ENCODE measurements around the gene BHLHE40. TPM values are rescaled to one million over a fixed set of nuclear protein-coding genes. Genes with fewer than 3 reads are reported as not detected.

The BHLHE40 gene
- total and polyA plus RNA-seq, 2 of the 13 experiments (the other 11 are each of a cell fraction or from before 2014, with no cell fraction given) = 1.8 to 51.0 TPM

DNA sequence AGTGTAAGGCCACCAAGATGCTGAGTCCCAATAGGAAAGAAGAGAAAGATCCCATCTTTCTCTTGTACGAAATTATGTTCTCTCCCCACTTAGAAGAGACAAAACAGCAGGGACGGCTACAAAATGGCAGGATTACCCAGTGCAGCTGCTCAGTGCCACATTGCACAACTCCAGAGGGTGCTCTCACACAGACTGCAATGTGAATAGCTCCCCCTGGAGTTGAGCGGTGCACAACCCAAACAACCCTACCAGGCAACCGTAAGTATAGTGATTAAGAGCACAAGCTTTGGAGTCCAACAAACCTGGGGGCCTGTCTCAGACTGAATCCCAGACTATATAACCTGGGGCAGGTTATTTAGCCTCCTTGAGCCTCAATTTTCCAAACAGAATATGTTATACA is 3.1 kb upstream of the BHLHE40 start (continued):
- TF ChIP-seq NCOA2 (CRISPR knock-in tag; IDR thresholded peaks at IDR 0.05) = peak; percentile 42
- TF ChIP-seq GZF1 (CRISPR knock-in tag; IDR thresholded peaks at IDR 0.05) = peak; percentile 96
- TF ChIP-seq MIXL1 (CRISPR knock-in tag; IDR thresholded peaks at IDR 0.05) = peak; percentile 63; the same call in 1 of the 2 replicates
- TF ChIP-seq SOX5 (CRISPR knock-in tag; IDR thresholded peaks at IDR 0.05; ENCODE audit: borderline replicate concordance) = no peak
- TF ChIP-seq PBX3 (CRISPR knock-in tag; IDR thresholded peaks at IDR 0.05; ENCODE audit: borderline replicate concordance) = no peak
- peak; percentile 13; the same call in 1 of the 2 replicates for TF ChIP-seq PHF21A (CRISPR knock-in tag; IDR thresholded peaks at IDR 0.05)
- 0 out of 2 replicates have a peak, but pooled peaks have one; percentile 29 for TF ChIP-seq RCOR2 (CRISPR knock-in tag; IDR thresholded peaks at IDR 0.05)
- 0 out of 2 replicates have a peak, but pooled peaks have one; percentile 63 for TF ChIP-seq ZNF12 (CRISPR knock-in tag; IDR thresholded peaks at IDR 0.05)
- TF ChIP-seq CEBPG (CRISPR knock-in tag; IDR thresholded peaks at IDR 0.05) = peak; percentile 98
- TF ChIP-seq REPIN1 (CRISPR knock-in tag; IDR thresholded peaks at IDR 0.05; ENCODE audit: borderline replicate concordance, low read depth) = peak; percentile 50; the same call in 1 of the 2 replicates
- peak; percentile 55; the same call in 1 of the 2 replicates for TF ChIP-seq HMG20A (CRISPR knock-in tag; IDR thresholded peaks at IDR 0.05; ENCODE audit: borderline replicate concordance)
- TF ChIP-seq RFX1 (IDR thresholded peaks at IDR 0.05) = no peak
- peak; percentile 49 for TF ChIP-seq THAP11 (CRISPR knock-in tag; IDR thresholded peaks at IDR 0.05)
- 0 out of 2 replicates have a peak, but pooled peaks have one; percentile 33 for TF ChIP-seq ATF7-NPFF (CRISPR knock-in tag; IDR thresholded peaks at IDR 0.05; ENCODE audit: low read depth)
- peak; percentile 66; the same call in 1 of the 2 replicates for TF ChIP-seq FOXK1 (CRISPR knock-in tag; IDR thresholded peaks at IDR 0.05; ENCODE audit: borderline replicate concordance, low read depth)
- peak; percentile 88 for TF ChIP-seq STAG1 (CRISPR knock-in tag; IDR thresholded peaks at IDR 0.05)
- TF ChIP-seq TARDBP (CRISPR knock-in tag; IDR thresholded peaks at IDR 0.05) = 0 out of 2 replicates have a peak, but pooled peaks have one; percentile 50
- peak; percentile 49; the same call in 1 of the 2 replicates for TF ChIP-seq ATF2 (CRISPR knock-in tag; IDR thresholded peaks at IDR 0.05)
- TF ChIP-seq CSRNP1 (CRISPR knock-in tag; IDR thresholded peaks at IDR 0.05) = no peak
- peak; percentile 62; the same call in 1 of the 2 replicates for TF ChIP-seq ZNF788 (CRISPR knock-in tag; IDR thresholded peaks at IDR 0.05; ENCODE audit: borderline replicate concordance)
- no peak for TF ChIP-seq ZNF350 (CRISPR knock-in tag; IDR thresholded peaks at IDR 0.05; ENCODE audit: borderline replicate concordance, low read depth)
- TF ChIP-seq ZNF792 (CRISPR knock-in tag; IDR thresholded peaks at IDR 0.05) = 0 out of 2 replicates have a peak, but pooled peaks have one; percentile 57
- peak; percentile 48; the same call in 1 of the 2 replicates for TF ChIP-seq ZBTB25 (CRISPR knock-in tag; IDR thresholded peaks at IDR 0.05)
- TF ChIP-seq NR2F6 (IDR thresholded peaks at IDR 0.05) = no peak
- TF ChIP-seq NR2F6 (CRISPR knock-in tag; IDR thresholded peaks at IDR 0.05) = peak; percentile 72; the same call in 1 of the 2 replicates
- TF ChIP-seq IKZF5 (CRISPR knock-in tag; IDR thresholded peaks at IDR 0.05) = peak; percentile 57; the same call in 1 of the 2 replicates
- 0 out of 2 replicates have a peak, but pooled peaks have one; percentile 39 for TF ChIP-seq SMAD3 (CRISPR knock-in tag; IDR thresholded peaks at IDR 0.05)
- TF ChIP-seq CEBPB (IDR thresholded peaks at IDR 0.05; ENCODE audit: borderline replicate concordance, low read depth, low read length) = peak; percentile 99
